Ovary (tissue), 9 donors: ENCODE results near the gene ADK. TPM values are rescaled to one million over a fixed set of nuclear protein-coding genes. Genes with fewer than 3 reads are reported as not detected.

Experiments
- DNase-seq, 5 donors: peaks; one replicate each; pipeline ENCODE4 v3.0.0-alpha.2; 2019 to 2020
- H3K27ac ChIP-seq, 2 donors: fragments of 200-600 bp; one replicate each; pipeline versions ENCODE4 v1.5.1 to v1.8.0; 2019 to 2022
- H3K27me3 ChIP-seq: fragments of 200-600 bp; one replicate; pipeline ENCODE4 v1.8.0; 2022
- H3K36me3 ChIP-seq: fragments of 200-600 bp; sonication (generic); one replicate; pipeline ENCODE4 v1.5.1; 2019
- H3K4me1 ChIP-seq: one replicate; pipeline ENCODE4 v1.8.1; 2013; ENCODE audit warnings: mild to moderate bottlenecking, moderate library complexity; ENCODE audit not compliant: insufficient read depth
- H3K4me3 ChIP-seq: fragments of 200-600 bp; sonication (generic); one replicate; pipeline ENCODE4 v1.5.1; 2017
- H3K9me3 ChIP-seq, 2 donors: fragments of 200-600 bp in 1 of 2; sonication (generic) in 1 of 2; one replicate each; pipeline versions ENCODE4 v1.5.1 to v1.8.1; 2013 to 2019; ENCODE audit warnings: mild to moderate bottlenecking in 1 of 2, moderate library complexity in 1 of 2
- EP300 ChIP-seq: sonication (generic); formaldehyde crosslinking; IDR thresholded peaks from one replicate; pipeline ENCODE4 v1.6.1; 2017; ENCODE audit warnings: antibody characterized with exemption
- POLR2A ChIP-seq: fragments of 450-650 bp; IDR thresholded peaks from one replicate; pipeline ENCODE4 v1.6.1; 2017; ENCODE audit warnings: antibody characterized with exemption, mild to moderate bottlenecking, moderate library complexity
- WGBS, 3 donors: extraction: QIAGEN DNeasy Blood & Tissue Kit in 1 of 3; methylation state at CpG; one replicate each; pipeline versions ENCODE4 v1.1.5 to v1.1.7; 2013 to 2017; 5-methylcytosine and 5-hydroxymethylcytosine counted together
- intact Hi-C, 4 donors: fragments of 100-400 bp; cut with DNase I; formaldehyde crosslinking; loops; one replicate each; pipeline versions ENCODE4 v1.11.0 to v1.15.1; 2022 to 2023
- polyA plus RNA-seq, 2 donors: library from polyadenylated mRNA; stranded (reverse); fragments of 200-250 nt in 1 of 2; fragments of 350-450 nt in 1 of 2; fragmentation: Illumina TruSeq in 1 of 2; extraction: RNeasy Lipid Tissue Mini Kit (QIAGEN cat#74804) in 1 of 2; gene quantifications; one replicate each; pipeline ENCODE4 v1.2.3, GENCODE V29; 2013 to 2014
- total RNA-seq, 7 donors: library from RNA; depleted of rRNA in 2 of 7; stranded (reverse); fragments of >200 nt in 2 of 7; fragmentation: NEBNext Ultra II Directional in 3 of 7; extraction: Animal tissue kit (Norgen Biotek cat#: 25700) in 3 of 7; gene quantifications; one replicate each; pipeline versions ENCODE4 v1.1.0 to v1.2.4, GENCODE V29; 2016 to 2023
- TF ChIP-seq, protein P1 (sequence below), 3 donors: fragments of 450-650 bp in 2 of 3; fragments of 200-600 bp in 1 of 3; IDR thresholded peaks; one replicate each; pipeline versions ENCODE4 v1.5.1 to v1.8.0; 2016 to 2022; ENCODE audit warnings: antibody characterized with exemption in 3 of 3, mild to moderate bottlenecking in 1 of 3
- donor health status: DM: no; HTN: no; CAD: no; lungs with moderate emphysema.
- donor health status: DM: no; HTN: no; CAD: no.
- donor health status: Bipolar disorder and iron deficiency.
- donor health status: DM: yes; HTN: yes; CAD: no.
- donor health status: DM: no; HTN: no; CAD: no.
- donor health status: DM: yes; HTN: yes; CAD: no.

The ADK gene
- total and polyA plus RNA-seq, 9 donors, result 9.4 to 20.4 (median 12.2) TPM

DNA sequence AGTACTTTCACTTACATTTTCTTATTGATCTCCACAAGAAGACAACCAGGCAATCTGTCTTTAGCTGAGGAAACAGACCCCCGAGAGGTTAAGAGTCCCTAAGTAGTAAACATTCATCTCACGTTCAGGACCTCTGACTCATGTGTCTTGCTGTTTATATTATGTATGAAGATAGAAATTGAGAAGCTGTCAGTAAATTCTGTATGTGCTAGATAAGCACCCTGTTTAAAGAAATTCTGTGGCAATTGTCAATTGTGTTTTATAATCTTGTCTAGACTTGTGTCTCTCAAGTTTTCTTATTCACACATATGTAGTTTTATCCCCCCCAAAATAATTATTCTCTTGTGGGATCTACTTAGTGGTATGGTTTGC is 14.5 kb downstream of the ADK start:
- 65 to 73% (median 69%) methylated on average over 2 of the region's 2 CpGs for WGBS, 3 donors

DNA sequence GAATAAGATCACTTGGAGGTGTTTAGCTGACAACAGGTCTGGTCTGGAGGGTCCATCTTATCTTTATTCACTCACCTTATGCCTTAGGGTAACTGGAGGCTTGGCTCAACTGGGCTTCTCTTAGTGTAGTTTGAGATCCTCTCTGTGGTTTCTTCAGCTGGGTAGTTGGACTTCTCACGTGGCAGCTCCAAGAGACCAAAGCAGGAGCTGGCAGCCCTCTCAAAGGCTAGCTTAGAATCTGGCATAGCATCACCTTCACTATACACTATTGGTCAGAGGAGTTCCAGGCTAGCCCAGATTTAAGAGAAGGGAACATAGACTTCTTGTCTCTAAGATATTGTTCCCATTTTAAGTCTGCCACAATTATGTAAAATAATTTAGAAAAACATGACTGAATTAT is 16.4 kb downstream of the ADK start:
- intact Hi-C loops, result no loop called here
- DNase-seq, result no peak
- 74 to 89% (median 79%) methylated on average over 1 of the region's 1 CpG for WGBS, 3 donors
- Histone ChIP-seq H3K4me1 (no peaks in the 10 kb centered on the region), H3K36me3 (no peaks in the 10 kb centered on the region), H3K4me3 (no peak overlapping the region), H3K9me3 (no peaks in the 10 kb centered on the region), H3K27me3 (no peaks in the 10 kb centered on the region), H3K27ac (no peak overlapping the region)
- TF ChIP-seq, protein P1, sequence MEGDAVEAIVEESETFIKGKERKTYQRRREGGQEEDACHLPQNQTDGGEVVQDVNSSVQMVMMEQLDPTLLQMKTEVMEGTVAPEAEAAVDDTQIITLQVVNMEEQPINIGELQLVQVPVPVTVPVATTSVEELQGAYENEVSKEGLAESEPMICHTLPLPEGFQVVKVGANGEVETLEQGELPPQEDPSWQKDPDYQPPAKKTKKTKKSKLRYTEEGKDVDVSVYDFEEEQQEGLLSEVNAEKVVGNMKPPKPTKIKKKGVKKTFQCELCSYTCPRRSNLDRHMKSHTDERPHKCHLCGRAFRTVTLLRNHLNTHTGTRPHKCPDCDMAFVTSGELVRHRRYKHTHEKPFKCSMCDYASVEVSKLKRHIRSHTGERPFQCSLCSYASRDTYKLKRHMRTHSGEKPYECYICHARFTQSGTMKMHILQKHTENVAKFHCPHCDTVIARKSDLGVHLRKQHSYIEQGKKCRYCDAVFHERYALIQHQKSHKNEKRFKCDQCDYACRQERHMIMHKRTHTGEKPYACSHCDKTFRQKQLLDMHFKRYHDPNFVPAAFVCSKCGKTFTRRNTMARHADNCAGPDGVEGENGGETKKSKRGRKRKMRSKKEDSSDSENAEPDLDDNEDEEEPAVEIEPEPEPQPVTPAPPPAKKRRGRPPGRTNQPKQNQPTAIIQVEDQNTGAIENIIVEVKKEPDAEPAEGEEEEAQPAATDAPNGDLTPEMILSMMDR (IDR thresholded peaks at IDR 0.05), result no peak

More for the DNA sequence above, 14.5 kb downstream of the ADK start:
- no peak for DNase-seq
- TF ChIP-seq POLR2A (no peak), EP300 (no peak)
- TF ChIP-seq, protein P1 (IDR thresholded peaks at IDR 0.05), result no peak
- H3K4me3 ChIP-seq, result no peak overlapping the region
- H3K27me3 ChIP-seq, result no peaks in the 10 kb centered on the region
- no peaks in the 10 kb centered on the region for H3K9me3 ChIP-seq
- intact Hi-C loops, result no loop called here
- no peak overlapping the region for H3K27ac ChIP-seq
- no peaks in the 10 kb centered on the region for H3K4me1 ChIP-seq
- H3K36me3 ChIP-seq, result no peaks in the 10 kb centered on the region

GRCh38 chr10:74171625-74172024 is 20.6 kb downstream of the ADK start:
- H3K36me3 ChIP-seq, result no peaks in the 10 kb centered on the region
- 96 to 97% (median 97%) methylated on average over 2 of the region's 2 CpGs for WGBS, 3 donors
- no peak overlapping the region for H3K27ac ChIP-seq
- no peaks in the 10 kb centered on the region for H3K9me3 ChIP-seq
- no peak overlapping the region for H3K4me3 ChIP-seq
- DNase-seq, result no peak
- H3K27me3 ChIP-seq, result no peaks in the 10 kb centered on the region
- intact Hi-C loops, result no loop called here
- no peaks in the 10 kb centered on the region for H3K4me1 ChIP-seq
- TF ChIP-seq EP300 (no peak), POLR2A (no peak)
- TF ChIP-seq, protein P1 (IDR thresholded peaks at IDR 0.05), result no peak

DNA sequence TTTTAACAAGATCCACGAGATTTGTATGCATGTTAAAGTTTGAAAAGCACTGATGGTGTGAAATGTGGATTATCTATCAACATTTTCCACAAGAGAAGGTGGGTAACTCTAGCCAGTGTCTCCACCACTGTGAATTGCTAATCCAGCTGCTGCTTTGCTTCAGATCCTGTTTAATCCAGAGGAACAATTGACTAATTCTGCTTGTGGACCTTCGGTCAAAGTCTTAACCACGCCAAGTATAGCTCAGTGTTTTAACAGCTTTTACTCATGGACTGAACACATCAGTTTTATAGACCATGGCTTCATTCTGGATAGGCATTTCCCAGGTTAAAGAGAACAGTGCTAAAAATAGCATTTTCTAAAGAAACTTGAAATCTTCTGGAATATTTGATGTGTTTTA is 23.5 kb downstream of the ADK start:
- TF ChIP-seq POLR2A, result no peak
- TF ChIP-seq, protein P1 (IDR thresholded peaks at IDR 0.05), result no peak
- TF ChIP-seq EP300, result no peak
- Histone ChIP-seq H3K9me3 (no peaks in the 10 kb centered on the region), H3K4me3 (no peak overlapping the region), H3K36me3 (no peaks in the 10 kb centered on the region), H3K27me3 (no peaks in the 10 kb centered on the region), H3K4me1 (peaks cover 3% of the 10 kb centered on the region), H3K27ac (no peak overlapping the region)
- DNase-seq, result no peak
- WGBS, 3 donors, result 56 to 93% (median 90%) methylated on average over 3 of the region's 3 CpGs
- intact Hi-C loops, result no loop called here
